Ureter (tissue), 1 donor: ENCODE results near the gene WFDC6. TPM values are rescaled to one million over a fixed set of nuclear protein-coding genes. Genes with fewer than 3 reads are reported as not detected.
"Not testable (repeated sequence)": the region's sequence is repeated elsewhere in the genome, so short reads cannot be mapped to it uniquely, and the experiment has no call there.

Experiments used
- DNase-seq: peaks from one replicate; pipeline ENCODE4 v3.0.0-alpha.2; 2020; ENCODE audit warnings: low spot score
- total RNA-seq: library from RNA; stranded (reverse); gene quantifications from one replicate; pipeline ENCODE4 v1.2.4, GENCODE V29; 2023
- donor health status: DM: yes; HTN: yes; CAD: no.

Gene WFDC6
- not detected for total RNA-seq

- DNase-seq, result no peak
Observed at GRCh38 chr20:45539382-45539781, at the start of gene WFDC6. Gene WFDC6 (minus strand): TSS chr20:45539482. CDS start chr20:45539407, 75 bp downstream.

DNA sequence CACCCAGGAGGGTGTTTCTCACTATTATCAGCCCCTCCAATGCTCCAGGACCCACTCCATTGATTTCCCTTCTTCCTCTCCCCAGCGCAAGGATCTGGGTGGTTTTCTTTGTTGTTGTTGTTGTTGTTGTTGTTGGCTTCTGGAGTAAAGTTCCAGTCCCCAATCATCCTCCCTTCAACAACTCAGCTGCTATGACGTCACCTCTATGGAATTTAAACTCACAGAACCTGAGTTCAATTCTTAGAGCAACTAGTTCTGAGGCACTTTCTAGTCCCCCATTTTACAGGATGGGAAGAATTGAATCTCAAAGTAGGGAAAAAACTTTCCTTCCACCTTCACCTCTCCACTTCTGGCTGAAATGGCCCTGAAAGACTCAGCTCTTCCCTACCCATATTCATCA is 49.5 kb upstream of the WFDC6 start:
- DNase-seq, result no peak

DNA sequence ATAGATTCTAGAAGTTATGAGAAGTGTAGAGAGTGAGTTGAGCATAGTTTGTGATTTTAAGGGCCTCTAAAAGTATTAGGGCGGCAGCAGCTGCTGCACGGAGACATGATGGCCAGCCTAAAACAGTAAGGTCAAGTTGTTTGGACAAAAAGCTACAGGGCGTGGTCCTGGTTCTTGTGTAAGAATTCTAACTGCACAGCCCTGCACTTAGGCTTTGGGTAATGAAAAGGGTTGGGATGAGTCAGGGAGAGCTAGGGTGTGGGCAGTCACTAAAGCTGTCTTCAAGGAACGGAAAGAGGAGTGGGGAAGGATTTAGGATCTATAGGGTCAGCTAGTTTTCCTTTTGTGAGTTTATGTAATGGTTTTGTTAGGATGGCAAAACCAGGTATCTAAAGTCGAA is 46.7 kb upstream of the WFDC6 start:
- not testable (repeated sequence) for DNase-seq

GRCh38 chr20:45584294-45584693 is 45.0 kb upstream of the WFDC6 start:
- not testable (repeated sequence) for DNase-seq

GRCh38 chr20:45583502-45583901 is 44.2 kb upstream of the WFDC6 start:
- DNase-seq, result no peak

GRCh38 chr20:45581702-45582101 is 42.4 kb upstream of the WFDC6 start:
- no peak for DNase-seq

- DNase-seq, result no peak
Observed at GRCh38 chr20:45579184-45579583, 39.9 kb upstream of the WFDC6 start, which contains the start of gene WFDC8. Gene WFDC8 (minus strand): TSS chr20:45579284. CDS start chr20:45579247, 37 bp downstream.

DNA sequence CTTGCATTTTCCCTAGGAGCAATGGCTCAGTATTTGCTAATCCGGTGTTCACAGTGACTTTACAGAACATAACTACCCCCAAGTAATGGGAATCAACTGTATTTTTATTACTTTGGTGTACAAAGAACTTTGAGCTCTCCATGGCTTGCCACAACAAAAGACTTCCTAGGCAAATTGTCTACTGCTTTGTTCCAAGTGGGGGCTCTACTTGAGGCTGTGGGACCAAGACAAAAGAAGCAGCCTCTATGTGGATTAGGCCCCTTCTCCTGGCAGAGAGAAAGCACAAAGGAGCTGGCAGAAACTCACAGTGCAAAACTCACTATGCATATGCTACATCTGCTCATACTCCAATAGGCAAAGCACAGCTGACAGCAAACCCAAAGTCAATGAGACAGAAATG is 38.9 kb upstream of the WFDC6 start:
- no peak for DNase-seq

DNA sequence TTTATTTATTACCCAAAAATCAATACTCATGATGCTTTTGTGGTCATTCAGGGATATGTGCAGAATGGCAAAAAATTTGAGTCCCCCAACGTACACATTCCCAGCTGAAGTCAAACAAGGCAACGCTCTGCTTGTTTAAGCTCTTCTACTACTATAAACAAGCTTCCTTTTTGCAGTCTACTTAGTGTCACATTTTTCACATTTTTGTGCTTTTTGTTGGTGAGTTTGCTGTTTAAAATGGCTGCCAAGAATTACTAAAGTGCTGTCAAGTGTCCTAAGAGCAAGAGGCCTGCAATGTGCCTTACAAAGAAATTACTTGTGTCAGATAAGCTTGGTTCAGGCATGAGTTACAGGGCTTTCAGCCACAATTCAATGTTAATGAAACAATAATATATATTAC is 37.7 kb upstream of the WFDC6 start:
- no peak for DNase-seq

DNA sequence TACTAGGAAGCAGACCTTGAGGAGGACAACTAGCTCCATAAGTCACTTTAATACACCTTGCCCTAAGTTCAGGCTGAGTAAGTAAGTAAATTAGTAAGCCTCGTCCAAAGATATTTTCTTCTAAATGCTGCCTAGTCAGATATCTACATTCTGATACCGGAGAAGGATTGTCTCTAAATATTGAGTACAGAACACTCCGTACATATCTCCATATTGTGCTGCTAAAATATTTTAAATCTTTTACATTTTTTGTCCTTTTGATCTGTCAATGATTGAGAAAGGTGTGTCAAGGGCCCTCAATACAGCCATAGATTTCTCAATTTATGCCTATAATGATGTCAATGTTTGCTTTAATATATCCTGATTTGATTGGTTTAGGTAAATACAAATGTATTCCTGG is 36.6 kb upstream of the WFDC6 start:
- no peak for DNase-seq

- not testable (repeated sequence) for DNase-seq
Observed at GRCh38 chr20:45569650-45570049, 30.4 kb upstream of the WFDC6 start.

- DNase-seq, result no peak
Observed at GRCh38 chr20:45564760-45565276, 25.5 kb upstream of the WFDC6 start.

DNA sequence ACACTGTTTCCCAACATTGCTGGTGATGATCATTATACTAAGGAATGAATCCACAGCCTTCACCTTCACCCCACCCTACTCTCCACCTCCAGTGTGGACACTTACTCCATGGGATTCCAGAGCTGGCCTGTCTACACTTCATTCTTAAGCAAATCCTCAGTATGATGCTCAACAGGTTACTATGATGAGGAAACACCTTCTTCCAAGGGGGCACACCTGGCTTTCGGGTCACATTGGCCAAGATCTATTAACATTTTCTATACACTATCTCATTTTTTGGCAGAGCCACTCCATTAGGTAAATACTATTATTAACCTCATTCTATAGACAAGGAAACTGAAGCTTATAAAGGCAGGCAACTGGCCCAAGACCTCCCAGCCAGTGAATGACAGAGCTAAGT is 15.9 kb upstream of the WFDC6 start:
- DNase-seq, result no peak

- DNase-seq, result no peak
Observed at GRCh38 chr20:45552456-45552855, 13.2 kb upstream of the WFDC6 start.

- DNase-seq, result no peak
Observed at GRCh38 chr20:45550765-45551164, 11.5 kb upstream of the WFDC6 start.

DNA sequence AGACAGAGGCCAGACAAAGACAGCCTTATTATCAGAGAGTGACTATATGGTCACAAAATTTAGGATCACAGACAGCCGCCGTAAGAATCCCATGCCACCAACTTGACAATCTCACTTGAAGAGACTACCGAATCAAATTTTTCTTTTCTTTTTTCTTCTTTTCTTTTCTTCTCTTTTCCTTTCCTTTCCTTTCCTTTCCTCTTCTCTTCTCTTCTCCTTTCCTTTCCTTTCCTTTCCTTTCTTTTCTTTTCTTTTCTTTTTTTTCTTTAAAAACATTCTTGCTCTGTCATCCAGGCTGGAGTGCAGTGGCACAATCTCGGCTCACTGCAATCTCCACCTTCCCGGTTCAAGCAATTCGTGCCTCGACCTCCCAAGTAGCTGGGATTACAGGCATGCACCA is 9.1 kb upstream of the WFDC6 start:
- DNase-seq, result no peak

DNA sequence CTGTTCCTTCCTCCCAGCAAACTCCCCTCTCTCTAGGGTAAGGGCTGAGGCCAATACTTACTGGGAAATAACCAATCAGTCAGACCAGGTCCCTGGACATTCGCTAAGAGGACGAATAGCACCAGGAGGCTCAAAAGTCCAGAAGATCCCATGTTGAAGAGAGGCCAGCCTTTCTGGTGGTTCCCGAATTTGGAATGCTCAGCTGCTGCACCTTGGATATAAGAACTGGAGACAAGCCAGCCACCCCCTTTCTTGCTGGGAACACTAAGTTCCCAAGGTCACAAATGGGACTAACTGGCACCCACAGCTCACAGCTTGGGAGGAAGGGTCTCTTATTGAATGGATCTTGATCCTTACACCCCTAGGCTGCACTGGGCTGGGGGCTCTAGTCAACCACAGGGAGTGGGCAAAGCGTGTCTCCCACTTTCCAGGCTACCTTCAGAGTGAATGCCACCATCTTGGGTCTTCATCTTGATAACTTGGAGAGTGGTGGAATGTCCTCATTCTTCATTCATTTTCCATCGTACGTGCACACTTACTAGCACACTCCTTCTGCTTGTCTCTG is 8.0 kb upstream of the WFDC6 start, which contains the start of gene EPPIN:
TSS of gene EPPIN (minus strand) at position 196 of the 565 bp plus-strand sequence. CDS start at position 152, 44 bp downstream.
- DNase-seq, result no peak

DNA sequence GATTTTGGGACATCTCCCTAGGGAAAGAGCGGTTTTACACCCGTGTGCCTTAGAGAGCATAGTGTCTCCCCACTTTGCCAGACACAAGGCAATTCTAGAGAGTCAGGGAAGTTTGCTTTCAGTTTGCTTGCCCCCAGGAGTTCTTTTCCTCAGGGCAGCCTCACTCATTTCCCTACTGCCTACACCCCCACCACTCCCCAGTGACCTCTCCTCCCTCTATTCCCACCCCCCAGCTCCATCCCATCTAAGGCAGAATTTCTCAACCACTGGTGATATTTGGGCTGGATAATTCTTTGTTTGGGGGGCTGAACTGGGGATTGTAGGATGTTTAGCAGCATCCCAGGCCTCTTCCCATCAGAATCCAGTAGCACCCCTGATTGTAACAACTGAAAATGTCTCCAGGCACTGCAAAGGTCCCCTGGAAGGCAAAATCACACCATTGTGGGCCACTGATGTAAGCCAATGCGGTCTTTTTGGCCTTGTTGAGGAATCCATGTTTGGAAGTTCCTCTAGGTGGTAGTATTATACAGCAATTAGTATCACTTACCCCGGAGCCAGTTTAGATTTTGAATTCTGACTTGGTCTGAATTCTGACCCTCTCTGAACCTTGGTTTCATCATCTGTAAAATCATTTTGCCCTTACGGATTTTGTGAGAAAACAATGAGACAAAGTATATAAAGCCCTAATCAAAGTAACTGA is 6.6 kb upstream of the WFDC6 start:
- DNase-seq, result no peak

GRCh38 chr20:45545351-45545750 is 6.1 kb upstream of the WFDC6 start:
- DNase-seq, result no peak

DNA sequence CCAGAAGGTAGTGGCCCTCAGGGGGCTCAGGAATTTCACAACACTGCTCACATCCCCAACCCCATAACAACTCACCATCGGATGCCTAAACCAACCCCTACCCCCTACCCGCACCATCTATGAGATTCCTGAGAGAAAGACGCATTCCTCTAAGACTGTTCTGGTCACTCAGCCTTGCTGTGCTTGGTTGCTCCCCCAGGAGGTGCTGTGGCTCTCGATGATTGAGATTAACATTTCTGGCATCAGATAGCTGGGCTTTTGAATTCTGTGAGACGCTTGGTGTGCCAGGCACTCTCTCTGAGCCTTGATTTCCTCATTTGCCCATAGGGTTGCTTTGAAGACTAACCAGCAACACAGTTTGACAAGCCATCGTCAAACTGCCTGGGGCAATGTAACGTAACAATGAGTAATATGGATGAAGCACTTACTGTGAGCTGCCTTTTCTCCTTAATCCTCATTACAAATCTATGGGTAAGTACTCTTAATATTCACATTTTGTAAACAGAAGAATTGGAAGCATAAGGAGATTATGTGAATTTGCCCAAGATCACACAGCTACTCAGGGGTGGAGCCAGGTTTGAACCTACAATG is 978 bp downstream of the WFDC6 start:
- no peak for DNase-seq

- no peak for DNase-seq
Observed at GRCh38 chr20:45527294-45527693, 12.0 kb downstream of the WFDC6 start.

DNA sequence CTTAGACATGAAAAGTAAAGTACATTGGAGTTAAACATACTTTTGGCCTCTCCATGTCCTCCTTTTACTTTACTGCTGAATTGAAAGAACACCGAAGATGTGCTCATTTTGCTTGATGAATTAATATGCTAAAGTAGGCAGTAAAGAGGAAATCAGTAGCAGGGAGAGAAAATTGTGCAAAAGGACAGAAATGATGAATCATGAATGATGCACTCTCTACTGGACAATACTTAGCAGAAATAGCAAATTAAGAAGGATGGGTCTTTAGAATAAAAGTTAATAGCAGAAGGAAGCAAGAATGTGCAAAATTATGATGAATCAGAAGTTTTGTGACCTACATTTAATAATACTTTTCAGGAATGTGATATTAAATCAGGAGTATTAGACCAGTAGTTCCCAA is 15.5 kb downstream of the WFDC6 start:
- no peak for DNase-seq

- peak; percentile 77 for DNase-seq
Observed at GRCh38 chr20:45518282-45518681, 21.0 kb downstream of the WFDC6 start.
